NCI-H2081 treated with DMSO at 0.1 percent for 48 hours (cell line): Measurements from ENCODE around the gene SLC1A3.

Experiments used
- DNase-seq: peaks from one replicate; lab custom pipeline; 2025; lab: John Stamatoyannopoulos, UW

Gene SLC1A3

DNA sequence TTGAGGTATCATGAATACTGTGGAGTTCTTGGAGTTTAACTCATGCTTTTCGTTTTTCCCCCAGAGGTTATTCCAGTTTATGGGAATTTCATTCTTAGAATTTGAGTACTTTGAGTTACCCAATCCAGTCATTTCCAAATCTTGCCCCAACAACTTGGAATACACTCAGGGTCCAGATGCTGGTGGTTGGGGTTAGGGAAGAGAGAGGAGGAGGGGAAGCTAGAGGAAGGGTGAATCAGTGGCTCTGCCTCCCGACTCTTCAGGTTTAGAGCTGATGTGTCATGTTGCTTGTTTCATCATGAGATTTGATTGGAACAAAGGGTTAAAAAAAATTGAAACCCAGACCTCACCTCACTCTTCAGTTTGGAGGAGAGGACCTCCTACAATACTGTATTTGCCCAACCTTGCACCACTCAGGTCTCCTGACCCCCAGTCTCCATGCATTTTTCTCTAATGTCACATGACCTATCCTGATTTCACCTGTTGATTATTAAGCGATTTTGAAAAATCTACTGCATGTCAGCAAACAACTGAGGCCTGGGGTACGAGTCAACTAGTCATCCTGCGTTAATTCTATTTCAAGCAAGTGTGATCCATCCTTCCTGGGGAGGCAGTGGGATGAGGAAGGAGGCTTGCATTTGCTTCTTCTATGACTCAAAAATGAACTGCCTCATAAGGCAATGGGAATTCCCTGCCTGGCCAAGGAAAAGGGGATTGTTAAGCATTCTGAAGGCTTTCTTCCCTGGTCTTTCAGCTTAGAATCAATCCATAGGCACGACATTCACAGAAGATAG lies 6.2 kb upstream of the SLC1A3 start:
- DNase-seq = no peak

- DNase-seq = peak; percentile 93
Observed at GRCh38 chr5:36600917-36601527, 5.4 kb upstream of the SLC1A3 start.

DNA sequence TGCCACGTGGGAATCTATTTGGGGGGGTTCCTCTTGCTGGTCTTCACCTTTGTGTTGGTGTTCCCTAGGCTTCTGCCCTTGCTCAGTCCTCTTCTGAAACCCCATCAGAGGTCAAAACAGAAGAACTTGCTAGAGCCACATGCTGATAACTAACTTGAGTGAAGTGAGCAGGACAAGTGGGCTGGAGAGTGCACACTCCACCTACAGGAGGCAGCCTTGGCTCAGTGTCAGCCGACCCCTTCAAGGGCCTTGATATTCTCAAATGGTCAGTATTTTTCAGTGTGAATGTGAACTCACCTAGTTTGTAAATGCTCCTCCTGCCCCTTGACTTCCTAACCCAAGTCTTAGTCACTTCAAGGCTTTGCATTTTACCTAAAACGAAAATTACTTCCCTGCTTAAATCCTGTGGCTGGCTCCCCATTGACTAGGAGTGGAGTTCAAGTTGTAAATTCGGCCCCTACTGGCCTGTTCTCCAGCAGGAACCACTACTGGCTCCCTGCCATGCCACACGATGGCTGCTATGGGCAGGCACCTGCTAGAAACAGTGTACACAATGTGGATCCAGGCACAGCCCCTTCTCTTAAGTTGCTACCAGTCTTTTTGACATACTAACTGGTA lies 3.6 kb upstream of the SLC1A3 start:
- DNase-seq = no peak

GRCh38 chr5:36605241-36605640 lies 1.2 kb upstream of the SLC1A3 start:
- DNase-seq = no peak

DNA sequence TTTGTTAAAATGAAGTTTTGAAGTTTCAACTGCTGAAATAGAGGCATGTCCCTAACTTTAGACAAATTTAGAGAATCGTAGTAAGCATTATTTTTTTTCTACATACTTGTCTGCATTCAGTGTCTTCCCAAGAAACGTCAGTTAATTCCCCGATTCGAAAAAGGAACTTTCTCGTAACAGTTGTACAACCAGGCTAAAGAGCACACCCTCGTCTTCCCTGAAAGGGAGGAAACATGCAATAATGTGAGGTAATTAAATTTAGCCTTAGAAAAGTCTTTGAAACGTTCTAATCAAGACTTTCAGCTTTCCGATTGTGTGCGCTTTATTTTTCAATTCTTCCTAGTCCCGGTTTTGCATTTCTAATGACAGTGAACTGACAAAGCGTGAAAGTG lies 374 bp upstream of the SLC1A3 start:
- no peak for DNase-seq

- DNase-seq = no peak
Observed at GRCh38 chr5:36607114-36607571, 737 bp downstream of the SLC1A3 start.

DNA sequence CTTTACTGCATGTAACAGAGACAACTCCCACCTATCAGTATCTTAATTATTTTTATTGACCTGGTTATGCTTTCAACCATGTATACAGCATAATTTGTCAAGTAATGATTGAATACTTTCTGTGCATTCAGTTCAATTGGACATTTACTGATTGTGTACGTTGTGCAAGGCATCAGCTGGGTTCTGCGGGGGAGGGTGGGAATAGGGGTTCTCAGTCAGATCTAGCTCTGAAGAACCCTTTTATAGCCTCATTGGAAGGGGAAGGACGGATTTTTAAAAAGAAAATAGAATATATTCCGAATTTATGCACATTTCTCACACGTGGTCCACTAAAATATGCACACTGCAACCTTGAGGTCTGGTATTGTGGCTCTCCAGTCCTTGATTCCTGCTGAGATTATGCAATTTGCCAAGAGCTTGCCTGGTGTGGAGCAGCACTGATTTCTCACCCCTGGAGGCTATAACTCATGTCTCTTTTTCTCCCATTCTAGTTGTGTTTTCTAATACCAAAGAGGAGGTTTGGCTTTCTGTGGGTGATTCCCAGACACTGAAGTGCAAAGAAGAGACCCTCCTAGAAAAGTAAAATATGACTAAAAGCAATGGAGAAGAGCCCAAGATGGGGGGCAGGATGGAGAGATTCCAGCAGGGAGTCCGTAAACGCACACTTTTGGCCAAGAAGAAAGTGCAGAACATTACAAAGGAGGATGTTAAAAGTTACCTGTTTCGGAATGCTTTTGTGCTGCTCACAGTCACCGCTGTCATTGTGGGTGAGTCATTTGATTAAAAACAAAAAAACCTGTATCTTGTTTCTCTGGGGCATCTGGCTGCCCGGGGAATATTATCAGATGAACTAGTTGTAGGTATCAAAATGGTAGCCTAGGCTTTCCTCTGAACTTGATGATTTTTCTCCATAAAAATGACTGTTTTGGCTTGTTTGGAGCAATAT lies 1.7 kb downstream of the SLC1A3 start:
- DNase-seq = no peak

DNA sequence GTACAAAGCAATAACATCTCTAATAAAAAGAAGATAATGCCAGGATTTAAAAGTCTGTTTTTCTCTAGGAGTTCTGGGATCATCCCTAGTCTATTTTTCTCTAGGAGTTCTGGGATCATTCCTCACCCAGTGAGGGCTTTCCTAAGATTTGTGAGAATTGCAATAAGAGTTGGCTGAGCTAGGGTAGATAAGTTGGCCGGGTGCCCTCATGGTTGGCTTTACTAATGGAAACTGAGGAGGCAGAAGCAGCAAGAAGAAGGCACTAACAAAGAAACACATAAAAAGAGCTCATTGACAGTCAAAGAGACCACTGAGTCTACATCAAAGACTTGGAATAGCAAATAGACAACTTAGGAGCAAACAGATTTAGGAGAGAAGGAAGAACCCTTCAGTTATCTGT lies 4.2 kb downstream of the SLC1A3 start:
- no peak for DNase-seq

DNA sequence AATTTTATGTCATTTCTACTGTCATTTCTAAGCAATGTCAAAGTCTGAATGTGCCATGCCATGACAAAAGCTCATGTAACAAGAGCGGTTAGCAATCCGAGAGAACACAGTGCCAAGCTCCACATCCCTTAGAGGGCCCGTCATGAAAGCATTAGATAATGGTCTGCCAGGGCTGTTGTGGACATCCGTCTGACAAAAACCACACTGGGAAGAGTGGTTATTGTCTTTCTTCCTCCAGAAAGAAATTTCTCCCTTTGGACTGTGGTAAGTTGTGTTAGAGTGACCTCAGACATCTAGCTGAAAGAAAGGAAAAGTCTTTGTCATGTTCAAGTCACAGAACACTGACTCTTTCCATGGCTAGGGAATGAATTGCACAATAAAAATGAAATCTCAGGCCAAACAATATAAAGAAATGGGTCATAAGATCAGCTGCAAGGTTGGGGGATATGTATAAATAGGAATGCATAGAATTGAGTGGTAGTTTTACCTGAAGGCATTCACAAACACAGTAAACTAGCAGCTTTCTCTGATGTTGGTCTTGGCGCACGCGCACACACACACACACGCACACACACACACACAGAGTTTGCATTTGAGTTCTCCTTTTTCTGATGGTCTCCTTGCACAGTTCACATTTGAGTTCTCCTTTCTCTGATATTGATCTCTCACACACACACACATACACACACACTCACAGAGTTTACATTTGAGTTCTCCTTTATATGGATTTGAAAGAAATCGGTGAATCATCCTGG lies 5.3 kb downstream of the SLC1A3 start:
- no peak for DNase-seq

DNA sequence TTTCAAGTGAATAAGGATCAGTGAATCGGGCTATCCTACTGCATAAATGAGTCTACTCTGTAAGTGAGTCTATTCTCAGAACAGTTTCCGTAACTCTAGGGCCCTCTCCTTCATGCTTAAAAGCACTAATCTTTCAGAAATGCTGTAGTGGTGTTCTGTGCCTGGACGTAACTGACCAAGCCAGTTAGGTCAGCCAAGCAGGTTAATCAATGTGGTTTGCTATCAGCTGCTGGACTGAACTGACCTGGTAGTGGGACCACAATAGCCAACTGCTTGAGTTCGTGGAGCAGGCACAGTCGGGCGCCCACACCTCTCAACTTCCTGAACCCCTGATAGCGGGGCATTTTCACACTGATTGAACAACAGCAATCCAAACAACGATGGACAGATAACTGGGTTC lies 6.8 kb downstream of the SLC1A3 start:
- no peak for DNase-seq

DNA sequence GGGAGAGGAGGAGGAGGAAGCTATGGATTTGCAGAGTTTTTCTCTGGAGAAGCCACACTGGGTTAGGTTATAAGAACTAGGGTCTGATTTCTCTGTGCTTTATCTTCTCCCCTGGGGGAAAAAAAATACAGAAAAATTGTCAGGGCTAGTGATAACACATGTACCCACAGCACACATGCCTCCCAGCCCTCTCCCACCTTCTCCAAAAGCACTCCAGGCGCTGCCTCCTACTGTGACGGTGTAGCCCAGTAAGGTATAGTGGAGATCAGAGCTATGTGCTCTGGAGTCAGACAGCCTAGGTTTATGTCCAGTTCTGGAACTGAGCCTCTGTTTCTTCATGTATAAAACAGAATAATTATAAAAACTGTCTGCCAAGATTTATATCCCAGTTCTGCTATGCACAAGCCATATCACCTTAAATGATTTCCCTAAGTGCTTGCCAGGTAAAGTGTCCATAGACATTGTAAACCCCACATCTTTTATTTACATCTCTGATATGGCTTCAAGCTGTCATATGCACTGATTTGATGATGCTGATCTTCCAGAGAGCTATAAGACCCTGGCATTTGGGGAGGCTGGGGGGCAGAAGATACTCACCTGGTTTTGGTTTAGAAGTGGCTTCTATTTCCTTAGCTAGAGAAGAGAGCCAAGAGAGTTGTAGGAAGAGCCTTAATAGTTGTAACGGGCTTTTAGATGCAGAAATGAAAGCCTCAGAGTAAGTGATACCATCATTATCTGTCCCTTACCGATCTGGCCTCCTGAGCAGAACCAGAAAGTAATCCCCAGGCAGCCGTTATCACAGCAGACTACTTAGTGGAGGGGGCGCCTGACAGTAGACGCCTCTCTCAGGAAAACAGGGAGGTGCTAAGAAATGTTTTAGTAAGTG lies 7.6 kb downstream of the SLC1A3 start:
- no peak for DNase-seq

DNA sequence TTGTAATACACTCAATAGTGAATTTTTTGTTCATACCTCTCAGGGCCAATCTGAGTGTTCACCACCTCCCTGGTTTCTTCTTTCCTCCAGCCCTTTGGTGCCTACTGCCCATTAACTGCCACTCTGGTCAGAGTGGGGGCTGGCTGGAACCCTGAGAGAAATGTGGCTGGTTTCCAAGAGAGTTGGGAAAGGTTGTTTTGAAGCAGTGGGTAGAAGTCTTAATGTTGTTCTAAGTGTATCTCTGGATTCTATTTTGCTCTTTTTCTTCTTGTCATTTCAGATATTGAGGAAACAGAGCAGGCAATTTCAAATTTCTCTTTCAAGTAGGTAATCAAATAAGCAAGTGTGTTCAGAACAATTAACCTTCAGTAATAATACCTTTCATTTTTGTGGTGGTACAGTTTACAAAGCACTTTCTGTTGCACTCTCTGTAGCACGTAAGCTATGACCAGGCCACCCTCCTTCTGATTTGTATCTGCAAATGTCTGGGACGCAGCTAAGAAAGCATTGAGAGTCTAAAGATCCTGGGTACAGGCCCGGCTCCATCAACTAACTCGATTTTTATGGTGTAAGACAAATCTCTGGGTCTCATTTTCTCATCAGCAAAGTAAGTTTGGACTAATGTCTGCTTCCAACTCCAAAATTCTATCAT lies 8.4 kb downstream of the SLC1A3 start:
- no peak for DNase-seq

DNA sequence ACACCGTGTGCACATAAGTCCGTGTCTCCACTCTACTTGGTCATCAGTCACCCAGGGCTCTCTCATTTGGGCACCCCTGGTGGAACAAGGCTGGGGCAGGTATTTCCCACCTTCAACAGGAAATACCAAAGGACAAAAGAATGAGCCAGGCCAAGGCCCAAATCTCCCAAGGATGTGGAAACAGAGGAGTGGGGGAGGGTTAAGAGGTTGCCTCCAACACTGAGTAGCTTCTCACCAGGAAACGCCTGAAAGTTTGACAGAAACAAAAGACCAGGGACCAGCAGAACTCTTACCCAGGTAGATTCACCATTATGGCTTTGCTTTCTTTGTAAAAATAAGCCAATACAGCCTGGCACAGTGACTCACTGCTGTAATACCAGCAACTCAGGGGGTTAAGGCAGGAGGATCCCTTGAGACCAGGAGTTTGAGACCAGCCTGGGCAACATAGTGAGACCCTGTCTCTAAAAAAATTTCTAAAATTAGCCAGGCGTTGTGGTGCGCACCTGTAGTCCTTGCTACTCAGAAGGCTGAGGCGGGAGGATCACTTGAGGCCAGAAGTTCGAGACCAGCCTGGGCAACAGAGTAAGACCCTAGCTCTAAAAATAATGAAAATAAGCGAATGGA lies 12.7 kb downstream of the SLC1A3 start:
- DNase-seq = no peak

DNA sequence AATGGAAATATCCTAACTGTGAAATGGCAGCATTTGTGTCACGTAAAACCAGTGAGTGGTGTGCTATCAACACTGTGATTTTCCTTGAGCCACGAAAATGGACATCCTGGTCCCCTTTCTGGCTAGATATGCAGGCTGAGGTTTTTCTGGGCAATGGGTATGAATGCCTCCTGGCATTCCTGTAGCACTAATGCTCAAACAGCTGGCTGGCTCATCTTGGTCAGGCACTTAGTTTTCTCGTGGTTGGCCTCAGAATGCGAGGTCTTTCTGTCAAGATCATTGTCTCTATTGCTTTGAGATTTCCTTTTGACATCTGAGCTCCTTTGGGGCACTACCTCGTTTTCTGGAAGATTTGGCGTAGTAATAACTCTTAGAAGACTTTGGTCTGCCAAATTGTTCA lies 15.6 kb downstream of the SLC1A3 start:
- DNase-seq = no peak

- DNase-seq = no peak
Observed at GRCh38 chr5:36623832-36624231, 17.4 kb downstream of the SLC1A3 start.

DNA sequence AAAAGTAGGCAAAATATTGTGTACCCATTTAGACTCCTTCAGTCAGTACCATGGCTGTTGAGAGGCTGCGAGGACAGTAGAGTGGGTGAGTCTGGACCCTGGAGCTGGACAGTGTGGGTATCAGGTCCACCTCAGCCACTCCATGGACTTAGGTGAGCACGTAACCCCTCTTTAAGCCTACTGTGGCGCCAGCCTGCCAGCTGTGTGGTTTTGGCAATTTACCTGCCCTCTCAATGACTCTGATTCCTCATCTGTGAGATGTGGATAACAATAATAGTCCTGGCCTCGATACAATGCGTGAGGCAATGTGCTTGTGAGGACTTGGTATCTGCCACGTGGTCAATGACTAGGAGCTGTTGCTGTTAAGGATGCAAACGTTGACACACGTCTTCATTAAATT lies 17.9 kb downstream of the SLC1A3 start:
- DNase-seq = no peak

DNA sequence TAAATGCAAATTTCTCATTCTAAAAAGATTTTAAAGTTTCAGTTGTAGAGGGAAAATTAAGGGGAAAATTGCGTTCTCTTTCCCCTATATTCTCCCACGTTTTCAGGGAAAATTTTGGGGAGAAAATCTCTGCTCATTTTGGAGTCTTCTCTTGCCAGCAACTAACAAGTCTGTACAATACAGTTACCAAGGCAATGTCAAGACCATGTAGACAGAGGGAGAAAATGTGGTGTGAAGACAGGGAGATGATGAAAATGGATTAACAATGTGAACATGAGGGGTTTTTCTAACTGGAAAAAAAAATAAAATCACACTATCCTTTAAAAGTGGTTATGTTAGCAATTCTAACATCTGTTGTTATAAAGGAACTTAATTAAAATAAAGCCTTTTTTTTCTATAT lies 22.3 kb downstream of the SLC1A3 start:
- DNase-seq = no peak

- DNase-seq = no peak
Observed at GRCh38 chr5:36629729-36630128, 23.3 kb downstream of the SLC1A3 start.
